Muscle of back (tissue), 11 donors: ENCODE measurements around the gene GNAQ. TPM values are rescaled to one million over a fixed set of nuclear protein-coding genes. Genes with fewer than 3 reads are reported as not detected.

Experiments
- DNase-seq, 3 donors: peaks; one replicate each; pipeline versions ENCODE4 v3.0.0 to v3.0.0-alpha.2; 2013
- polyA plus RNA-seq, 10 donors: library from polyadenylated mRNA; unstranded; fragments of 120-200 nt; gene quantifications; one replicate each; pipeline ENCODE4 v1.2.1, GENCODE V29; 2013; ENCODE audit not compliant: insufficient read length in 10 of 10

The GNAQ gene
- polyA plus RNA-seq, 10 donors = 24.6 to 35.5 (median 30.5) TPM

DNA sequence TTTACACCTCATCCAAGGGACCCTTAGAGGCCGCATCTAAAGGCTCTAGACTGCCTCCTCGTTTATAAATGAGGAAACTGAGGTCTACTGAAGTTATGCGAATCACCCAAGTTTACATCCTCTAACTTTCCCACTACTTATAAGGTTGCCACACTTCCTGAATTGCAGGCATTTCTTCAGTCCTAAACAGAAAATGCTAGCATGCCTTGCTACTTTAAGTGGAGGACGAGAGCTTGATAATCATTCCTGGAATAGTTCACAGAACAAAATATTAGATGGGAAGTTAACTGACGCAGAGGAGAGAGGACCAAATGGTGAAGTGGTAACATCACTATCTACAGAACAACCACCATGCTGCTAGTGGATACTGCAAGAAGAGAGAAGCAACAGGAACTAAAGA is 85.8 kb downstream of the GNAQ start:
- no peak for DNase-seq

GRCh38 chr9:77944556-77945243 is 86.9 kb downstream of the GNAQ start:
- peak in 1 of 3 donors; percentile 43 for DNase-seq

DNA sequence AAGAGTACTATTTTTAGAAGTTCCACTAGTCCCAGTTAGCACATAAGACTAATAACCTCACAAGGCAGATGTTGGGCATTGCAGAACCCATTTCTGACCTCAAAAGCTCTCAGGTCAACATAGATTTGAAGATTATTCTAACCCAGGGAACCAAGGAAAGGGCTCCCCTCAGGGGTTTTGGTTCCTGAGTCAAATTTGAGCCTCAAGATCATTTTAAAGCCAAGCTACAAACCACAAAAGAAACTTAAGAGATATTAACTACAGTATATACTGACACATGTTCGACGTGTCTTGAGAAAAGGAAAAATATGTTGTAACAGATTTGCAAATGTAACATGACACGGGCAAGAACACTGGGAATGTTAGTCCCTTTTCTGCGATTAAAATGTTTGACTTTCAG is 88.6 kb downstream of the GNAQ start:
- DNase-seq = no peak

DNA sequence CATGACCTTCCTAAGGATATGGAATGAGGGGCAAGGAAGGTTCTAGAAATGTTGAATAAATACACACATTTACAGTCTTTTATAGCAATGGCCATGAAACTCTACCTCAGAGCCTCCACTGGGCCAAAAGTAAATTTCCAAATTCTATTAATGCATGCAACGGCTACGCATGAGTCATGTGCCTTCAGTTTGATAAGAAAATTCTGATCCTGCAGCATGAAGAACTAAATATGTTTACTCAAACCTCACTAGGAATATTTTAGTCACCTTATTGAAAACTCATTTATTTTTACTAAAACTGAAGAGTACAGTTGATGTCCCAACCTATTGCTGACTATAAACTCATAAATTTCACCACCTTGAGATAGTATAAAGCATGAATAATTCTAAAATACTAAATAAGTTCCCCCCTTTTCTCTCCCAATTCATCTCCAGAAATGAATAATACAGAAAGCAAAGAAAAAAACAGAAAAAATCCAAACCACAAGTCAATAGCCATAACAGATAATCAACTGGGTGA is 92.4 kb downstream of the GNAQ start:
- DNase-seq = no peak

GRCh38 chr9:77938163-77938562 is 93.4 kb downstream of the GNAQ start:
- DNase-seq = no peak

DNA sequence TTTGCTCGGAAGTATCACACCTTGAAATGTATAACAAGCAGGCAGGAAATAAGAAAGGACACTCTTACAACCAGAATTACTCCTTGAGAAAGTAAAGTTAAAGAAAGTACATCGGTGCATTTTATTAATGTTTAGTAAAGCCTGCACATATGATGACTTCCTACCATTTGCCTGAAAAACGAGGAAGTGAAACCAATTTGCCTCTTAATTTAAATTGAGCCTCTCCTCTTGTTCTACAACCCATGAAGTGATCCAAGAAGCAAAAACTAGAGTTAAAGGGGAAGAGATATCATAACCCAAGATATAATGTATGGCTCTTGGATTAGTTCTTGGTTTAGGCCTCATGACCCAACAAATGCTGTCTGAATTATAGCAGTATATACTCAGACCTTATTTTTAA is 95.6 kb downstream of the GNAQ start:
- DNase-seq = no peak

DNA sequence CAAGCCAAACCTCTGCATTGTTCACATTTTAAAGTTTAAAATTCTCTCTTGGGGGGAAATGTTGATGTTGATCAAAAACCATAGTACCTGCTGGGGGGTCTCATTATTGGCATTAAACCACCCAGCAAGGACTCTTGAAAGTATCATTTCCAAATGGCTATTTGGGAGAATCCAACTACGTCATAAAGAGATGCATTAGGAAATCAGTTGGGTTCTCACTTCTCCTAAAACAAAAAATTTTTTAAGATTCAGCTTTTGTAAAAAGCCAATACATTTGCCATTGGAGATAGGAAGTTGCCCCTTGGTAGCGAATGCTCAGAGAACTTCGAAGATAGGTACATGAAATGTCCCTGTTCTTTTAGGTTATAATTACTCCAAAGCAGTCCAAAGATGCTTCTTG is 96.4 kb downstream of the GNAQ start:
- no peak for DNase-seq

DNA sequence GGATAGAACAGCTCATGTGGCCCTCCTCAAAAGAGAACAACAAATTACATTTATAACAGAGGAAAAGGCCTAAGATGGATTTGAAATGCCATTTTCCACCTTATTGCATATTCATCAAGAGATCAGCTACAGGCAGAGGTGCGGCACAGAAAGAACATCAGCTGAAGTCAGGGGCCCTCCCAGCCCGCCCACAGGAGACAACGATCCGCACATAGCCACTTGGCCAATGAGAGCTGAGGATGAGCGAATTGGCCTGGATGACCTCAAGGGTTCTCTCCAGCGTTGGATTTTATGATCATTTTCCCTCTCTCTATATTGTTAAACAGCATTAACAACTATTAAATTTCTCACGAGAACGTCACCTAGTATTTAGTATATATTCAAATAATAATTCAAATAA is 97.6 kb downstream of the GNAQ start:
- no peak for DNase-seq

- DNase-seq = no peak
These were observed 98.6 kb downstream of the GNAQ start for GRCh38 chr9:77933019-77933418.

GRCh38 chr9:77929942-77930341 is 101.7 kb downstream of the GNAQ start:
- no peak for DNase-seq

DNA sequence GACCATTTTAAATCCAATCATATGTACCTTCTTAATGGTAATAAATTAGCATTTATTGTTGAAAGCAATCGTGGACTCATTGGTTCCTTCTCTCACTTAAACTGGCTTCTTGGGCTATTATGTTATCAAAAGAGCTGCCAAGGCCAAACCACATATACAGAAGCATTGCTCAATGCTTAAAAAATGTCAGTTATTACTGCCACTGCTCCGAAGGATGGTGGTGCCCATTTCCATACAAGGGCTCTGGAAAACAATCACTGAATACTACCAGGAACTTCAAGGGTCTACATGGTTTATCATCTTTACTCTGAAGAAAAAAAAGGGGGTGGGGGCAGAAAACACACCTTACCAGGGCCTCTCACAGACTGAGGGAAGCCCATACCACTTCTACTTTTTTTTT is 104.3 kb downstream of the GNAQ start:
- no peak for DNase-seq

GRCh38 chr9:77926371-77926878 is 105.2 kb downstream of the GNAQ start:
- DNase-seq = peak in 1 of 3 donors; percentile 43

DNA sequence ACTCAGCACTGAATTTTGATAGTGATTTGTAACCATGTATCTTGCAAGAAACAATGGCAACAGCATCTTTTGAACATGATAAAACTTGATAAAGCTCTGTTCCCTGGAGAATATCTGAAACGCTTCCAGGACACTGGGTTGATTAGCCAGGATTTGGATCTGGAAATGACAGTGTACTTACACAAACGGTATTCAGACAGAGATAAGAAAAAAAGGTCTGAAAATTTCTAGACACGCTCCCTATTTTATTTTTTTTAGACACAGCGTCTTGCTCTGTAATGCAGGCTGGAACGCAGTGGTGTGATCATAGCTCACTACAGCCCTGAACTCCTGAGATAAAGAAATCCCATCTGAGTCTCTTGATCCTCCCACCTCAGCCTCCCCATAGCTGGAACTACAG is 109.0 kb downstream of the GNAQ start:
- DNase-seq = no peak

GRCh38 chr9:77917800-77918199 is 113.8 kb downstream of the GNAQ start:
- DNase-seq = no peak

DNA sequence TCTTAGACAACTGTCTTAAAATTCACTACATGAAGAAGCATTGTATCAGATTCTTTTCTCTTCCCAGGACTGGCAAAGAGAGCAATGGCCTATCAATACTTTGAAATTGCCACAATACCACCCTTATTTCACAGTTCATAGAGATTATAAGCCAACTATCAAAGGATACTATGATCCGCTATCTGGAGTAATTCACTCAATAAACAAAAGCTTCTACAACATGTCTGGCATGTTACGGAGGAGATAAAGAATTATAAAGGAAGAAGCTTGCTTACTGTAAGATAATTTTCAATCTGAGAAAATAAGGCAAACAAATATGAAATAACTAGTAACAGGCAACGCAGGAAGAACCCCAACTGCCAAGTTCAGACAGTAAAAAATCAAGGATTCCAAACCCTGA is 114.8 kb downstream of the GNAQ start:
- DNase-seq = no peak

DNA sequence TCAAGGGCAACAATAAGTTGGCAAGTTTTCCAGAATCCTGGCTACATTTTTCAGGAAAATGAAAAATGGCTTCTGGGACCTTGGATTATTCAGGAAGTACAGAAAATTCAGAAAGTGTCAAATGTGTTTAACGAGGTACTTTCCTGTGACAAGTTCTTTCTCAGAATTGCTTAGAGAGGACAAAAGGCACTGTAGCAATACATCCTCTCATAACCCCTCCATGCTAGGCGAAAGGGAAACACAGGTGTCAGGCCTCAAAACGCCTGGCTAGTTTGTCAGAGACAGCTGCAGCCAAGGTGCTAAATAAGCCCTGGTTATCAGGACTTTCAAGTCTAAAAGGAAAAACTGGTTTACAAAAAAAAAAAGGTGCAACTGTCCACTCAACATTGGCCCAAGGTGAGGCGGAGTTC is 115.2 kb downstream of the GNAQ start:
- DNase-seq = no peak

- no peak for DNase-seq
These were observed 115.9 kb downstream of the GNAQ start for GRCh38 chr9:77915744-77916143.

DNA sequence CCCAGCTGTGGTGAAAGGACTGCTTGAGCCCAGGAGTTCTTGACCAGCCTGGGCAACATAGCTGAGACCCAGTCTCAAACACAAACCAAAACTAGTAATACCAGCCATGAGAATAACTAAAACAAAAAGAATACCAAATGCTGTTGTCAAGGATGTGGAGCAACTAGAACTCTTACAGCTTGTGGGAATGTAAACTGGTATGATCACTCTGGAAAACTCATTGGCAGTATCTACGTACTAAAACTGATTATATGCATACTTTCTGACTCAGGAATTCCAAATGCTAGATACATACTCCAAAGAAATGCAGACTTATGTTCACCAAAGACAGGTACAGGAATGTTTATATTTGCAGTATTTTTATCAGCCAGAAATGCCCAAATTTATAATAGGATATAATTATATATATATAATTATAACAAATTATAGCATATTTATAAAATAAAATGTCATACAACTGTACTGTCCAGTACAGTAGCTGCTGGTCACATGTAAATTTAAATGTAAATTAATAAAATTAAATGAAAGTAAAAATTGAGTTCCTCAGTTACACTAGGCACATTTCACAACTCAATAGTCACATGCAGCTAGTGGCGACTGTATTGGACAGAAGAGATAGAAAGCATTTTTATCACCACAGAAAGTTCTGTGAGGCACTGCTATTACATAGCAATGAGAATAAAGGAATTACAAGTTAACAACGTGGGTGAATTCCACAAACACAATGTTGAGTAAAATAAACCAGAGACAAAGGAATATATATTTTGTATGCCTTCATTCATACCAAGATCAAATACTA is 118.5 kb downstream of the GNAQ start:
- no peak for DNase-seq

DNA sequence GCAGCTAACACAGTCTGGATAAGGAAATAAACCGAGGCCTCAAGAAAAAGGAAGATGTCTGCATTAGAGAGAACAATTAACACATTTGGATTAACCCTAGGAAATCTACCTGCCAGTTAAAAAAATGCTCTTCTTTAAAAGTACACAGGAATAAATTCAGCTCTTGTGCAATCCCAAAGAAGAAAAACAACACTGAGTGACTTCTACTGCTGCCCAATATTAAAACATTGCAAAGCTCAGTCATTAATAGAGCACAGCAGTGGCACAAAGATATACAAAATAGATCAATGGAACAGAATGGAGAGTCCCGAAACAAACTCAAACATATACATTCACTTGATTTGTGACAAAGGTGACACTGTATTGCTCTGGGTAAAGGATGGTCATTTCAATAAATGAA is 119.7 kb downstream of the GNAQ start:
- DNase-seq = no peak

DNA sequence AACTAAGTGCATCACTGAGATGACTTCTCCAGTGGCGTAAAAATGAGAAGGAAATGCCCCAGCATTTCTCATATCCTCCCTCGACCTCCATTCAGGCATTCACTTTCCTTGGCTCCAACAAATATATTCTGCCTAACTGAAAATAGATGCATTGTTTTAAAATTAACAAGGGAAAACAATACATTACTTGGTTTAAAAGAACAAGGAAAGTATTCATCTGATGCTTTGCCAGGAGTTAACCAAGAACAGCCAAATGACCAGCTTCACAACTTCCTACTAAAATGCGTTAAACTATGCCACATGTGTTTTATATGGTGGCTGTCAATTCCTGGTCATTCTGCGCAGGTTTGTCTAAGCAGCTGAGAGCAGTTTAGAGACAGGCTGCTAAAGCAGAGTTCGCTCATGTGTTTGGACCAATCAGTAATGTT is 121.4 kb downstream of the GNAQ start:
- DNase-seq = peak in 1 of 3 donors; percentile 10

- DNase-seq = no peak
These were observed 122.3 kb downstream of the GNAQ start for GRCh38 chr9:77909306-77909705.

DNA sequence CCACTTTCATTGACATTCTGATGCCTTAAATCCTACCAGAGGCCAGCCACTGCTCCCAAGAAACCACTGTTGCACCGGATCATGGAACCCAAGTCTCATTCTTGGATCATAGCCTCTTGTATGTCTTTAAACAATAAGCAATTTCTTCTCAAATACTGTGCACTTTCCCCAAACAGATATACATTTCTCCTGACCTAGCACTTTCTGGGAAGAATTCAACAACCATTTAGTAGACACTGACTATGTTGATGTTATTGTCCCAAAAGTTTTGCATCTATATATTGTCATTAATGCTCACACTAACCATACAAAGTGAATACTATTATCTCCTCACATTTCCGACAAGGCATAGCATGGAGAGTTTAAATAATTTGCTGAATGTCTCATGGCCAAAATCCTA is 123.3 kb downstream of the GNAQ start:
- no peak for DNase-seq

- DNase-seq = no peak
These were observed 124.0 kb downstream of the GNAQ start for GRCh38 chr9:77907585-77907984.
